GM12878 (cell line): ENCODE results near the gene MPRIP. TPM values are rescaled to one million over a fixed set of nuclear protein-coding genes. Genes with fewer than 3 reads are reported as not detected.
A peak's percentile ranks its signal among the peaks of the same experiment; 100 is the strongest.

Source experiments
- ATAC-seq: fragments of 200-7000 bp; cut with Tn5 transposase; 3 replicates; pipeline ENCODE4 v1.9.1; 2020; ENCODE audit warnings: mild to moderate bottlenecking, moderate library complexity
- BruUV-seq: library from RNA; stranded (reverse); fragments of 400-500 nt; replicated peaks from 2 replicates; lab custom pipeline; 2021; lab: Mats Ljungman, UMichigan
- CTCF ChIA-PET: fragments of 300-600 bp; sonication (Branson Sonifier 250); formaldehyde crosslinking; extraction: SDS; loops from one replicate; lab custom pipeline; 2021; ENCODE audit warnings: inconsistent platforms; lab: Yijun Ruan, JAX
- POLR2A ChIA-PET: fragments of 350-600 bp; formaldehyde crosslinking; extraction: SDS; loops from one replicate; lab custom pipeline; 2021; ENCODE audit warnings: inconsistent platforms; lab: Charles Lee
- RAD21 ChIA-PET: fragments of 300-600 bp; sonication (Branson Sonifier 250); formaldehyde crosslinking; loops from one replicate; lab custom pipeline; 2023; ENCODE audit warnings: antibody characterized with exemption; ENCODE audit not compliant: unreplicated experiment; lab: Charles Lee
- SMC1A ChIA-PET: fragments of 300-600 bp; sonication (Branson Sonifier 250); formaldehyde crosslinking; loops from one replicate; lab custom pipeline; 2023; ENCODE audit not compliant: unreplicated experiment, uncharacterized antibody; lab: Charles Lee
- DNase-seq: peaks from one replicate; pipeline ENCODE4 v3.0.0-alpha.2; 2011; ENCODE audit warnings: low read depth, low spot score
- FAIRE-seq: peaks from 3 replicates; lab custom pipeline; 2011; peaks lifted over from hg19 to GRCh38; lab: Jason Lieb, UNC
- H2AFZ ChIP-seq: 2 replicates; pipeline ENCODE4 v1.6.0; 2011; ENCODE audit warnings: low read depth, low read length, control low read depth; ENCODE audit not compliant: control insufficient read depth
- H3K27ac ChIP-seq: 2 replicates; pipeline ENCODE4 v1.5.1; 2011; ENCODE audit warnings: control low read depth; ENCODE audit not compliant: control insufficient read depth, insufficient read depth
- H3K27me3 ChIP-seq, 2 experiments: replicated peaks in 1 of 2; 2 replicates each; pipeline versions ENCODE4 v1.6.0 to v1.6.1; 2011; ENCODE audit warnings: low read length in 1 of 2; ENCODE audit not compliant: control insufficient read depth in 2 of 2, insufficient read depth in 2 of 2
- H3K36me3 ChIP-seq, 2 experiments: 2 replicates each; pipeline ENCODE4 v1.5.1; 2011; ENCODE audit warnings: low read length in 1 of 2; ENCODE audit not compliant: control insufficient read depth in 2 of 2, insufficient read depth in 2 of 2
- H3K4me1 ChIP-seq: 2 replicates; pipeline ENCODE4 v1.6.1; 2011; ENCODE audit warnings: mild to moderate bottlenecking, low read length, moderate library complexity, mixed read lengths; ENCODE audit not compliant: control insufficient read depth, insufficient read depth
- H3K4me2 ChIP-seq: 2 replicates; pipeline ENCODE4 v1.6.0; 2011; ENCODE audit warnings: control low read depth; ENCODE audit not compliant: control insufficient read depth, insufficient read depth
- H3K4me3 ChIP-seq: fragments of 200-600 bp; sonication (generic); 2 replicates; pipeline ENCODE4 v1.5.1; 2016
- H3K79me2 ChIP-seq: 2 replicates; pipeline ENCODE4 v1.6.0; 2011; ENCODE audit warnings: low read length; ENCODE audit not compliant: control insufficient read depth, insufficient read depth
- H3K9ac ChIP-seq: 2 replicates; pipeline ENCODE4 v1.8.0; 2011; ENCODE audit warnings: low read length, control low read depth, mixed read lengths; ENCODE audit not compliant: control insufficient read depth, insufficient read depth
- H3K9me3 ChIP-seq: replicated peaks from 3 replicates; pipeline ENCODE4 v1.5.1; 2011; ENCODE audit warnings: mild to moderate bottlenecking, low read length; ENCODE audit not compliant: control insufficient read depth, insufficient read depth
- H4K20me1 ChIP-seq: 2 replicates; pipeline ENCODE4 v1.6.0; 2011; ENCODE audit not compliant: control insufficient read depth, insufficient read depth
- CEBPZ ChIP-seq: fragments of 150-350 bp; IDR thresholded peaks from 2 replicates; pipeline ENCODE4 v1.6.1; 2016; ENCODE audit warnings: low read depth, low read length
- CUX1 ChIP-seq: IDR thresholded peaks from 2 replicates; pipeline ENCODE4 v1.6.1; 2012; ENCODE audit warnings: improper control_type of control experiment, low read depth, low read length; ENCODE audit not compliant: insufficient replicate concordance
- IRF5 ChIP-seq: fragments of 450-650 bp; IDR thresholded peaks from 2 replicates; pipeline ENCODE4 v1.6.1; 2017; ENCODE audit warnings: borderline replicate concordance
- ZBED1 ChIP-seq: IDR thresholded peaks from 2 replicates; pipeline ENCODE4 v1.6.1; 2016; ENCODE audit warnings: borderline replicate concordance
- ZNF687 ChIP-seq: fragments of 450-650 bp; IDR thresholded peaks from 2 replicates; pipeline ENCODE4 v1.6.1; 2017; ENCODE audit warnings: mild to moderate bottlenecking, moderate library complexity
- WGBS: methylation state at CpG from one replicate; pipeline ENCODE4 v1.1.6; 2016; ENCODE audit warnings: low lambda C conversion rate; ENCODE audit not compliant: insufficient replicate concordance, insufficient coverage; ENCODE audit errors: missing lambda C conversion rate; 5-methylcytosine and 5-hydroxymethylcytosine counted together
- in situ Hi-C: fragments of 300-500 bp; cut with MboI; formaldehyde crosslinking; loops from 9 replicates; pipeline ENCODE4 v1.14.3; 2018; ENCODE audit warnings: mixed read lengths
- intact Hi-C: fragments of 100-400 bp; cut with micrococcal nuclease; formaldehyde crosslinking; loops from one replicate; pipeline ENCODE4 v1.14.2; 2022; ENCODE audit not compliant: unreplicated experiment
- polyA plus RNA-seq, 11 experiments: library from polyadenylated mRNA; depleted of rRNA in 4 of 11; unstranded in 6 of 11; stranded (reverse) in 5 of 11; fragments of >200 nt; fragmentation: Nextera tagmentation in 4 of 11; fragmentation: Illumina TruSeq in 1 of 11; extraction: Ambion mirVana in 4 of 11; extraction: Trizol in 1 of 11; gene quantifications; 1 replicate in 1 of 11; 2 replicates in 10 of 11; pipeline versions ENCODE4 v1.2.1 to v1.2.3, GENCODE V29; 2011 to 2016; ENCODE audit warnings: inconsistent platforms in 2 of 11, missing spikeins in 2 of 11, low read depth in 1 of 11
- total RNA-seq, 4 experiments: library from RNA; depleted of rRNA in 3 of 4; stranded (reverse); fragments of >200 nt in 3 of 4; fragmentation: Illumina TruSeq in 1 of 4; extraction: Trizol in 1 of 4; gene quantifications; 2 replicates each; pipeline versions ENCODE4 v1.2.1 to v1.2.3, GENCODE V29; 2013 to 2021

MPRIP gene
- total and polyA plus RNA-seq, 10 of the 15 experiments (the other 5 are each of a cell fraction or from before 2014, with no cell fraction given): 16.5 to 168 (median 71.7) TPM

GRCh38 chr17:17050346-17051345 is 8.4 kb downstream of the MPRIP start:
- Histone ChIP-seq H3K9me3 (no peaks in the 10 kb centered on the region; the same call in 2 of the 3 replicates), H3K36me3 (peaks cover 4 to 5% of the 10 kb centered on the region in 2 experiments), H4K20me1 (peaks cover 8% of the 10 kb centered on the region; the same call in 1 of the 2 replicates), H3K27me3 (no peaks in the 10 kb centered on the region), H2AFZ (no peak overlapping the region), H3K4me1 (peaks cover 24% of the 10 kb centered on the region), H3K4me3 (no peak overlapping the region), H3K4me2 (peak overlapping the region; percentile 28), H3K9ac (no peak overlapping the region), H3K79me2 (peaks cover 79% of the 10 kb centered on the region), H3K27ac (no peak overlapping the region)
- FAIRE-seq (no peak), DNase-seq (no peak), ATAC-seq (no peak)
- 93% methylated on average over 15 of the region's 15 CpGs for WGBS
- intact Hi-C loops: no loop called here
- no TSS peak for BruUV-seq
- in situ Hi-C loops: no loop called here
- ChIA-PET POLR2A (interaction anchor here (0.7 kb wide), 1 partner anchor 95 kb away, joined by 5 read pairs; no protein-coding TSS in a partner anchor), CTCF (no interaction called here), SMC1A (no interaction called here), RAD21 (no interaction called here)
- no peak for TF ChIP-seq ZNF687
- TF ChIP-seq IRF5: no peak
- TF ChIP-seq ZBED1: no peak
- TF ChIP-seq CUX1: no peak
- no peak for TF ChIP-seq CEBPZ
